Thymus (tissue), 11 donors: ENCODE data around the gene DDX17. TPM values are rescaled to one million over a fixed set of nuclear protein-coding genes. Genes with fewer than 3 reads are reported as not detected.
A peak's percentile ranks its signal among the peaks of the same experiment; 100 is the strongest.

Experiments used
- DNase-seq, 9 donors: peaks; one replicate each; pipeline ENCODE4 v3.0.0-alpha.2; 2013; ENCODE audit warnings: low spot score in 9 of 9, low read depth in 6 of 9, missing footprints in 1 of 9
- H3K27ac ChIP-seq, 2 donors: one replicate each; pipeline ENCODE4 v1.5.1; 2013; ENCODE audit warnings: control low read depth in 1 of 2, low read depth in 1 of 2, low read length in 1 of 2, mild to moderate bottlenecking in 1 of 2, moderate library complexity in 1 of 2
- H3K27me3 ChIP-seq, 2 donors: one replicate each; pipeline ENCODE4 v1.5.1; 2013; ENCODE audit warnings: low read length in 1 of 2; ENCODE audit not compliant: control insufficient read depth in 2 of 2, insufficient read depth in 1 of 2
- H3K36me3 ChIP-seq, 2 donors: one replicate each; pipeline ENCODE4 v1.5.1; 2013; ENCODE audit warnings: low read length in 1 of 2, mild to moderate bottlenecking in 1 of 2, moderate library complexity in 1 of 2; ENCODE audit not compliant: control insufficient read depth in 2 of 2, insufficient read depth in 2 of 2
- H3K4me1 ChIP-seq, 2 donors: one replicate each; pipeline ENCODE4 v1.5.1; 2013; ENCODE audit warnings: low read length in 2 of 2; ENCODE audit not compliant: control insufficient read depth in 2 of 2, insufficient read depth in 2 of 2
- H3K4me3 ChIP-seq, 2 donors: one replicate each; pipeline ENCODE4 v1.5.1; 2013; ENCODE audit warnings: low read length in 2 of 2, control low read depth in 1 of 2, mild to moderate bottlenecking in 1 of 2
- H3K9me3 ChIP-seq, 2 donors: one replicate each; pipeline ENCODE4 v1.5.1; 2013; ENCODE audit warnings: low read length in 1 of 2, mild to moderate bottlenecking in 1 of 2; ENCODE audit not compliant: control insufficient read depth in 2 of 2, insufficient read depth in 1 of 2
- whole genome bisulfite sequencing: extraction: QIAGEN DNeasy Blood & Tissue Kit; methylation state at CpG from one replicate; pipeline ENCODE4 v1.1.7; 2013; 5-methylcytosine and 5-hydroxymethylcytosine counted together
- polyA plus RNA-seq: library from polyadenylated mRNA; stranded (reverse); fragments of 200-250 nt; gene quantifications from one replicate; pipeline ENCODE4 v1.2.3, GENCODE V29; 2013
- total RNA-seq: library from RNA; stranded (reverse); fragments of 120-200 nt; gene quantifications from one replicate; pipeline ENCODE4 v1.2.4, GENCODE V29; 2013
- donor health status: healthy.

Gene DDX17
- total and polyA plus RNA-seq, 2 donors: 325 to 402 TPM

- WGBS: under 1% methylated on average over 90 of the region's 90 CpGs
- H3K27ac ChIP-seq: no peak overlapping the region
- H3K4me1 ChIP-seq: peaks cover 31 to 47% of the 10 kb centered on the region in 2 donors
- peaks cover 0 to 85% of the 10 kb centered on the region in 2 donors for H3K27me3 ChIP-seq
- H3K4me3 ChIP-seq: peak overlapping the region in 1 of 2 donors; percentile 64
- H3K36me3 ChIP-seq: no peaks in the 10 kb centered on the region
- peaks cover 0 to 3% of the 10 kb centered on the region in 2 donors for H3K9me3 ChIP-seq
- DNase-seq: peak in 5 of 9 donors; percentile 52 to 81 (median 60)
Observed at GRCh38 chr22:38455530-38456271, 50.4 kb downstream of the DDX17 start.

- peak within 1 kb of the TSS; percentile 19 to 64 for H3K4me3 ChIP-seq
- under 1% methylated on average over 75 of the region's 76 CpGs for WGBS
- H3K9me3 ChIP-seq: peaks cover 0 to 3% of the 10 kb centered on the region in 2 donors
- no peak for DNase-seq
- peaks cover 27 to 41% of the 10 kb centered on the region in 2 donors for H3K4me1 ChIP-seq
- no peak within 1 kb of the TSS for H3K27ac ChIP-seq
- no peaks in the 10 kb centered on the region for H3K36me3 ChIP-seq
- peaks cover 0 to 86% of the 10 kb centered on the region in 2 donors for H3K27me3 ChIP-seq
Observed at GRCh38 chr22:38455076-38455529, 51.0 kb downstream of the DDX17 start, which contains the start of gene KCNJ4. KCNJ4 (minus strand) TSS chr22:38455199; CDS start chr22:38428132, 27,067 bp downstream.

GRCh38 chr22:38454353-38455075 is 51.6 kb downstream of the DDX17 start:
- Histone ChIP-seq H3K4me3 (peak overlapping the region; percentile 19 to 64), H3K27ac (no peak overlapping the region), H3K27me3 (peaks cover 0 to 88% of the 10 kb centered on the region in 2 donors), H3K4me1 (peaks cover 23 to 35% of the 10 kb centered on the region in 2 donors), H3K9me3 (peaks cover 0 to 3% of the 10 kb centered on the region in 2 donors), H3K36me3 (no peaks in the 10 kb centered on the region)
- 2% methylated on average over 67 of the region's 67 CpGs for WGBS
- DNase-seq: peak in 5 of 9 donors; percentile 47 to 82 (median 63)

- DNase-seq: no peak
- WGBS: 30% methylated on average over 3 of the region's 3 CpGs
- H3K27me3 ChIP-seq: peaks cover 0 to 90% of the 10 kb centered on the region in 2 donors
Observed at GRCh38 chr22:38453996-38454352, 52.1 kb downstream of the DDX17 start.

GRCh38 chr22:38453066-38453672 is 52.9 kb downstream of the DDX17 start:
- peaks cover 21 to 28% of the 10 kb centered on the region in 2 donors for H3K4me1 ChIP-seq
- DNase-seq: no peak
- H3K4me3 ChIP-seq: no peak overlapping the region
- peaks cover 0 to 92% of the 10 kb centered on the region in 2 donors for H3K27me3 ChIP-seq
- H3K36me3 ChIP-seq: no peaks in the 10 kb centered on the region
- no peak overlapping the region for H3K27ac ChIP-seq
- WGBS: 96% methylated on average over 11 of the region's 11 CpGs
- peaks cover 0 to 3% of the 10 kb centered on the region in 2 donors for H3K9me3 ChIP-seq

More at GRCh38 chr22:38453996-38454352, 52.1 kb downstream of the DDX17 start:
- H3K27ac ChIP-seq: no peak overlapping the region
- H3K4me1 ChIP-seq: peaks cover 21 to 30% of the 10 kb centered on the region in 2 donors
- H3K36me3 ChIP-seq: no peaks in the 10 kb centered on the region
- H3K4me3 ChIP-seq: peak overlapping the region; percentile 19 to 64
- H3K9me3 ChIP-seq: peaks cover 0 to 3% of the 10 kb centered on the region in 2 donors

GRCh38 chr22:38452373-38453065 is 53.6 kb downstream of the DDX17 start:
- WGBS: 77% methylated on average over 25 of the region's 25 CpGs
- Histone ChIP-seq H3K36me3 (no peaks in the 10 kb centered on the region), H3K27ac (no peak overlapping the region), H3K4me3 (no peak overlapping the region), H3K4me1 (peaks cover 21 to 28% of the 10 kb centered on the region in 2 donors), H3K9me3 (peaks cover 0 to 3% of the 10 kb centered on the region in 2 donors), H3K27me3 (peaks cover 0 to 90% of the 10 kb centered on the region in 2 donors)
- DNase-seq: no peak

GRCh38 chr22:38451864-38452263 is 54.2 kb downstream of the DDX17 start:
- DNase-seq: no peak
- 94% methylated on average over 4 of the region's 4 CpGs for WGBS
- peaks cover 0 to 3% of the 10 kb centered on the region in 2 donors for H3K36me3 ChIP-seq
- peaks cover 0 to 89% of the 10 kb centered on the region in 2 donors for H3K27me3 ChIP-seq
- no peak overlapping the region for H3K4me3 ChIP-seq
- peaks cover 0 to 3% of the 10 kb centered on the region in 2 donors for H3K9me3 ChIP-seq
- no peak overlapping the region for H3K27ac ChIP-seq
- peaks cover 21 to 27% of the 10 kb centered on the region in 2 donors for H3K4me1 ChIP-seq

GRCh38 chr22:38451404-38451803 is 54.7 kb downstream of the DDX17 start:
- 95% methylated on average over 2 of the region's 2 CpGs for WGBS
- no peak overlapping the region for H3K27ac ChIP-seq
- H3K9me3 ChIP-seq: peaks cover 0 to 3% of the 10 kb centered on the region in 2 donors
- peaks cover 0 to 3% of the 10 kb centered on the region in 2 donors for H3K36me3 ChIP-seq
- no peak overlapping the region for H3K4me3 ChIP-seq
- H3K27me3 ChIP-seq: peaks cover 0 to 85% of the 10 kb centered on the region in 2 donors
- no peak for DNase-seq
- H3K4me1 ChIP-seq: peaks cover 20 to 22% of the 10 kb centered on the region in 2 donors
